IMR-90 (cell line): ENCODE results near the gene PDCD11. TPM values are rescaled to one million over a fixed set of nuclear protein-coding genes. Genes with fewer than 3 reads are reported as not detected.

Experiments used
- ATAC-seq: fragments of 200-7000 bp; cut with Tn5 transposase; 2 replicates; pipeline ENCODE4 v1.9.1; 2020; ENCODE audit warnings: low read depth, mild to moderate bottlenecking, moderate library complexity
- BruUV-seq: library from RNA; stranded (reverse); fragments of 400-500 nt; replicated peaks from 2 replicates; lab custom pipeline; 2021; lab: Mats Ljungman, UMichigan
- CTCF ChIA-PET: fragments of 300-600 bp; formaldehyde crosslinking; extraction: SDS; loops from one replicate; lab custom pipeline; 2021; ENCODE audit warnings: antibody characterized with exemption; lab: Yijun Ruan, JAX
- POLR2A ChIA-PET: fragments of 300-600 bp; sonication (Branson Sonifier 250); formaldehyde crosslinking; loops from one replicate; lab custom pipeline; 2022; ENCODE audit warnings: antibody characterized with exemption; ENCODE audit not compliant: unreplicated experiment; lab: Charles Lee
- DNase-seq: peaks from one replicate; pipeline ENCODE4 v3.0.0; 2013
- H2AFZ ChIP-seq: replicated peaks from 2 replicates; pipeline ENCODE3; 2013; ENCODE audit warnings: low read length, mild to moderate bottlenecking; ENCODE audit not compliant: poor library complexity
- H2AK5ac ChIP-seq: 2 replicates; pipeline ENCODE4 v1.6.1; 2013; ENCODE audit warnings: low read depth, low read length, inconsistent platforms
- H2AK9ac ChIP-seq: replicated peaks from 2 replicates; pipeline ENCODE3; 2013; ENCODE audit warnings: mild to moderate bottlenecking, low read depth, low read length, moderate library complexity; ENCODE audit not compliant: poor library complexity
- H2BK120ac ChIP-seq: 2 replicates; pipeline ENCODE4 v1.6.1; 2013; ENCODE audit warnings: low read depth, low read length, inconsistent platforms
- H2BK15ac ChIP-seq: 3 replicates; pipeline ENCODE4 v1.6.1; 2013; ENCODE audit warnings: low read depth, low read length, inconsistent platforms
- H2BK20ac ChIP-seq: 2 replicates; pipeline ENCODE4 v1.6.1; 2013; ENCODE audit warnings: low read depth, mild to moderate bottlenecking, inconsistent platforms, low read length, moderate library complexity
- H2BK5ac ChIP-seq: 2 replicates; pipeline ENCODE4 v1.6.1; 2013; ENCODE audit warnings: mild to moderate bottlenecking, low read depth, low read length, inconsistent platforms; ENCODE audit not compliant: poor library complexity, severe bottlenecking
- H3K14ac ChIP-seq: replicated peaks from 2 replicates; pipeline ENCODE4 v1.6.1; 2013; ENCODE audit warnings: low read depth, low read length, inconsistent platforms
- H3K18ac ChIP-seq: 2 replicates; pipeline ENCODE4 v1.6.1; 2013; ENCODE audit warnings: low read depth, low read length, control low read depth
- H3K23ac ChIP-seq: 2 replicates; pipeline ENCODE4 v1.6.1; 2013; ENCODE audit warnings: low read depth, low read length, inconsistent platforms
- H3K27ac ChIP-seq: 2 replicates; pipeline ENCODE4 v1.5.1; 2013; ENCODE audit warnings: mild to moderate bottlenecking, control low read depth, low read length; ENCODE audit not compliant: insufficient read depth
- H3K27me3 ChIP-seq: 2 replicates; pipeline ENCODE4 v1.6.1; 2013; ENCODE audit warnings: low read length; ENCODE audit not compliant: control insufficient read depth, insufficient read depth
- H3K36me3 ChIP-seq: 2 replicates; pipeline ENCODE4 v1.6.1; 2013; ENCODE audit warnings: low read length, mixed read lengths; ENCODE audit not compliant: control insufficient read depth, insufficient read depth
- H3K4ac ChIP-seq: 2 replicates; pipeline ENCODE4 v1.6.1; 2013; ENCODE audit warnings: low read depth, low read length, inconsistent platforms
- H3K4me1 ChIP-seq: 2 replicates; pipeline ENCODE4 v1.6.1; 2013; ENCODE audit warnings: low read length, mixed read lengths; ENCODE audit not compliant: control insufficient read depth, insufficient read depth
- H3K4me2 ChIP-seq: 2 replicates; pipeline ENCODE4 v1.6.1; 2013; ENCODE audit warnings: low read depth, mild to moderate bottlenecking, control low read depth, low read length, moderate library complexity
- H3K4me3 ChIP-seq: 2 replicates; pipeline ENCODE4 v1.5.1; 2013; ENCODE audit warnings: low read depth, mild to moderate bottlenecking, control low read depth, low read length, moderate library complexity; ENCODE audit not compliant: insufficient read depth
- H3K56ac ChIP-seq: 2 replicates; pipeline ENCODE4 v1.6.1; 2013; ENCODE audit warnings: low read length, inconsistent platforms; ENCODE audit not compliant: insufficient read depth; ENCODE audit errors: extremely low read depth
- H3K79me1 ChIP-seq, 2 experiments: 2 replicates each; pipeline ENCODE4 v1.6.1; 2013; ENCODE audit warnings: low read length in 2 of 2, inconsistent platforms in 1 of 2, low read depth in 1 of 2
- H3K9ac ChIP-seq: 2 replicates; pipeline ENCODE4 v1.6.1; 2013; ENCODE audit warnings: low read depth, low read length, control low read depth
- H3K9me1 ChIP-seq: 2 replicates; pipeline ENCODE4 v1.6.1; 2013; ENCODE audit warnings: low read length, inconsistent platforms; ENCODE audit not compliant: insufficient read depth
- H3K9me3 ChIP-seq: 2 replicates; pipeline ENCODE4 v1.6.1; 2013; ENCODE audit warnings: low read length; ENCODE audit not compliant: control insufficient read depth, insufficient read depth
- H4K20me1 ChIP-seq: 2 replicates; pipeline ENCODE4 v1.6.1; 2013; ENCODE audit warnings: low read length, inconsistent platforms; ENCODE audit not compliant: insufficient read depth
- H4K5ac ChIP-seq: 2 replicates; pipeline ENCODE4 v1.6.1; 2013; ENCODE audit warnings: mild to moderate bottlenecking, low read depth, low read length, control low read depth
- H4K8ac ChIP-seq, 2 experiments: 2 replicates each; pipeline ENCODE4 v1.6.1; 2013; ENCODE audit warnings: low read depth in 2 of 2, low read length in 2 of 2, control low read depth in 1 of 2, inconsistent platforms in 1 of 2
- H4K91ac ChIP-seq: 2 replicates; pipeline ENCODE4 v1.6.1; 2013; ENCODE audit warnings: low read depth, low read length, inconsistent platforms; ENCODE audit not compliant: insufficient read depth
- SMC3 ChIP-seq: fragments of 150-350 bp; IDR thresholded peaks from 2 replicates; pipeline ENCODE4 v1.6.1; 2016; ENCODE audit warnings: low read depth, mild to moderate bottlenecking, antibody characterized with exemption, low read length, moderate library complexity
- WGBS, 2 experiments: methylation state at CpG; one replicate each; pipeline versions ENCODE4 v1.1.5 to v1.1.7; 2013; ENCODE audit warnings: missing lambda C conversion rate in 2 of 2; ENCODE audit not compliant: insufficient read length in 1 of 2; ENCODE audit errors: extremely low coverage in 2 of 2; 5-methylcytosine and 5-hydroxymethylcytosine counted together
- dilution Hi-C: fragments of 300-500 bp; cut with HindIII; formaldehyde crosslinking; loops from one replicate; pipeline ENCODE4 v1.14.3; 2018; ENCODE audit warnings: low sequenced_read_pairs; ENCODE audit not compliant: unreplicated experiment
- in situ Hi-C: fragments of 300-500 bp; cut with MboI; formaldehyde crosslinking; loops from 3 replicates; pipeline ENCODE4 v1.14.3; 2019; ENCODE audit warnings: low sequenced_read_pairs, inconsistent platforms, mixed read lengths
- intact Hi-C: fragments of 100-400 bp; cut with micrococcal nuclease; formaldehyde crosslinking; loops from 2 replicates; pipeline ENCODE4 v1.10.0; 2022
- polyA plus RNA-seq, 3 experiments: library from polyadenylated mRNA; depleted of rRNA; stranded (reverse); fragments of >200 nt; gene quantifications; 2 replicates each; pipeline ENCODE4 v1.2.3, GENCODE V29; 2012; ENCODE audit warnings: low replicate concordance in 1 of 3
- total RNA-seq: library from RNA; depleted of rRNA; stranded (reverse); fragments of >200 nt; gene quantifications from 2 replicates; pipeline ENCODE4 v1.2.3, GENCODE V29; 2012

PDCD11 gene
- total and polyA plus RNA-seq, 2 of the 4 experiments (the other 2 are of a cell fraction) = 20.4 to 56.8 TPM

DNA sequence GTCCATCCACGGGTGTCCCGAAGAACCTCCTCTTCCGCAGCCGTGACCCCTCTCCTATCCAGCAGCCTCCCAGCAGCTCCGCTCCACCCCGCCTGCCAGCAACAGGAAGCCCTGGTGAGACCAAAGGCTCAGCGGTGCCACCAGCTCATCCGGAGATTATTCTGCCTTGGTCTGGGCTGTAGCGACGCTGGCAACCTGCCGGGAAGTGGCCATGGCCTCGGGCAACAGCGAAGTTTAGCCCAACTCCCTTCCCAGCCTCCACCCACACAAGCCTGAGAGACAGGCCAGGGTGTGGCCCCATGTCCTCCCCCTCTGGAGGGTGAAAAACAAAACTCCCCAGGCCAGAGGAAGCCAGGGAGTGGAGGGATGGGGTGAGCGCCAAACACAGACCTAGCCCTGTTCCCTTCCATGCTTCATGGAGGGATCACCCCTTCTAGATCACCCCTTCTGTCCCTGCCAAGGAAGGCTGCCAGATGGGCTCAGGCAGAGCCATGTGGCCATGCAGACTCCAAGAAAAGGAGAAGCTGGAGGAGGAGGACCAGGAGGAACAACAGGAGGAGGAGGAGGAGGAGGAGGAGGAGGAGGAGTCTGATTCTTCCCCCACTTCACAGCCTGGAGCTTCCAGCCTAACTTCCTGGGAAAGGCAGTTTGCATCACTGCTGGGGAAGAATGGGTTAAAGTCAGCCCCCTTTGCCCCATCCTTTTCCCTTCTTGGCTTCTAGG is 54.8 kb downstream of the PDCD11 start:
- H4K20me1 ChIP-seq = peaks cover 9% of the 10 kb centered on the region; the same call in 1 of the 2 replicates
- dilution Hi-C loops = no loop called here
- peak overlapping the region; percentile 37 for H2BK120ac ChIP-seq
- H3K36me3 ChIP-seq = peaks cover 19% of the 10 kb centered on the region
- peak overlapping the region; percentile 7; the same call in 1 of the 2 replicates for H4K5ac ChIP-seq
- DNase-seq = no peak
- no peak overlapping the region for H3K18ac ChIP-seq
- peak overlapping the region; percentile 65 for H3K4me2 ChIP-seq
- no peak for TF ChIP-seq SMC3
- H4K91ac ChIP-seq = peak overlapping the region; percentile 82
- H3K4me3 ChIP-seq = peak overlapping the region; percentile 49
- peaks cover 10% of the 10 kb centered on the region for H3K9me1 ChIP-seq
- H2BK15ac ChIP-seq = peak overlapping the region; percentile 35; the same call in 1 of the 3 replicates
- in situ Hi-C loops = no loop called here
- H3K56ac ChIP-seq = no peak overlapping the region; the same call in 1 of the 2 replicates
- peak overlapping the region; percentile 90; the same call in 1 of the 2 replicates for H3K14ac ChIP-seq
- H3K27ac ChIP-seq = no peak overlapping the region
- H2BK5ac ChIP-seq = no peak overlapping the region
- peak overlapping the region; percentile 30 for H3K9ac ChIP-seq
- ChIA-PET CTCF (no interaction called here), POLR2A (no interaction called here)
- intact Hi-C loops = no loop called here
- peak overlapping the region; percentile 61 to 84; a peak in 2 of 4 replicates for H4K8ac ChIP-seq
- H3K79me1 ChIP-seq = peaks cover 0 to 34% of the 10 kb centered on the region in 2 experiments; a peak in 1 of 4 replicates
- no peak overlapping the region for H2BK20ac ChIP-seq
- peak overlapping the region; percentile 98 for H2AFZ ChIP-seq
- H2AK5ac ChIP-seq = peak overlapping the region; percentile 94
- H3K4me1 ChIP-seq = peaks cover 11% of the 10 kb centered on the region; the same call in 1 of the 2 replicates
- ATAC-seq = peak; percentile 1
- H3K23ac ChIP-seq = peak overlapping the region; percentile 79
- BruUV-seq = no TSS peak
- H3K4ac ChIP-seq = peak overlapping the region; percentile 87
- no peaks in the 10 kb centered on the region for H3K27me3 ChIP-seq
- peak overlapping the region; percentile 99 for H2AK9ac ChIP-seq
- WGBS, 2 experiments = 45% methylated on average over 4 of the region's 14 CpGs; no CpG with 5 or more reads in 1 of the 2 experiments
- H3K9me3 ChIP-seq = no peaks in the 10 kb centered on the region
